GM19025 (cell line): ENCODE results near the gene DMD.

Experiments used
- ATAC-seq: cut with Tn5 transposase; IDR thresholded peaks from one replicate; pipeline ENCODE4 v1.9.1; 2021; ENCODE audit warnings: mild to moderate bottlenecking, low read depth, moderate library complexity; ENCODE audit not compliant: unreplicated experiment

Gene DMD

GRCh38 chrX:31178769-31179125 is 2032.6 kb downstream of the DMD start:
- ATAC-seq = no peak

- ATAC-seq = no peak
Observed at GRCh38 chrX:31178064-31178768, 2033.1 kb downstream of the DMD start.

- ATAC-seq = no peak
Observed at GRCh38 chrX:31170792-31171191, 2040.6 kb downstream of the DMD start.

GRCh38 chrX:31168551-31168950 is 2042.8 kb downstream of the DMD start:
- ATAC-seq = peak; percentile 97

GRCh38 chrX:31166832-31167231 is 2044.5 kb downstream of the DMD start:
- ATAC-seq = no peak

- no peak for ATAC-seq
Observed at GRCh38 chrX:31166416-31166815, 2044.9 kb downstream of the DMD start.

- no peak for ATAC-seq
Observed at GRCh38 chrX:31165241-31166035, 2045.9 kb downstream of the DMD start.

- no peak for ATAC-seq
Observed at GRCh38 chrX:31154946-31155345, 2056.4 kb downstream of the DMD start.

GRCh38 chrX:31153475-31154047 is 2057.8 kb downstream of the DMD start:
- ATAC-seq = no peak

- no peak for ATAC-seq
Observed at GRCh38 chrX:31147175-31147574, 2064.2 kb downstream of the DMD start.

- ATAC-seq = no peak
Observed at GRCh38 chrX:31139961-31140360, 2071.4 kb downstream of the DMD start.

GRCh38 chrX:31138124-31138523 is 2073.2 kb downstream of the DMD start:
- no peak for ATAC-seq

GRCh38 chrX:31136144-31136611 is 2075.2 kb downstream of the DMD start:
- ATAC-seq = peak; percentile 94

GRCh38 chrX:31132821-31133241 is 2078.5 kb downstream of the DMD start:
- no peak for ATAC-seq

GRCh38 chrX:31130457-31131220 is 2080.7 kb downstream of the DMD start:
- no peak for ATAC-seq

GRCh38 chrX:31128855-31129254 is 2082.5 kb downstream of the DMD start:
- no peak for ATAC-seq

GRCh38 chrX:31127716-31128115 is 2083.6 kb downstream of the DMD start:
- no peak for ATAC-seq

GRCh38 chrX:31126205-31126604 is 2085.1 kb downstream of the DMD start:
- ATAC-seq = no peak

GRCh38 chrX:31124536-31124935 is 2086.8 kb downstream of the DMD start:
- ATAC-seq = no peak

GRCh38 chrX:31123335-31123734 is 2088.0 kb downstream of the DMD start:
- ATAC-seq = no peak

- no peak for ATAC-seq
Observed at GRCh38 chrX:31117266-31117665, 2094.1 kb downstream of the DMD start.
